Lower lobe of right lung (tissue), 2 donors: Measurements from ENCODE around the gene IPMK. TPM values are rescaled to one million over a fixed set of nuclear protein-coding genes. Genes with fewer than 3 reads are reported as not detected.

Experiments used
- ATAC-seq, 2 donors: fragments of 200-7000 bp; cut with Tn5 transposase; one replicate each; pipeline ENCODE4 v1.9.1; 2020 to 2022; ENCODE audit warnings: mild to moderate bottlenecking in 2 of 2, moderate library complexity in 2 of 2
- DNase-seq: peaks from one replicate; pipeline ENCODE4 v3.0.0-alpha.2; 2020
- H3K27ac ChIP-seq: fragments of 200-600 bp; one replicate; pipeline ENCODE4 v1.8.0; 2022
- H3K27me3 ChIP-seq: fragments of 200-600 bp; one replicate; pipeline ENCODE4 v1.8.0; 2022; ENCODE audit warnings: low read depth
- H3K36me3 ChIP-seq: fragments of 200-600 bp; one replicate; pipeline ENCODE4 v1.8.0; 2022; ENCODE audit warnings: mild to moderate bottlenecking
- H3K4me1 ChIP-seq: fragments of 200-600 bp; one replicate; pipeline ENCODE4 v1.8.0; 2022
- H3K4me3 ChIP-seq: fragments of 200-600 bp; one replicate; pipeline ENCODE4 v1.8.0; 2022; ENCODE audit warnings: mild to moderate bottlenecking
- H3K9me3 ChIP-seq: fragments of 200-600 bp; one replicate; pipeline ENCODE4 v1.8.0; 2022
- intact Hi-C: fragments of 100-400 bp; cut with DNase I; formaldehyde crosslinking; loops from one replicate; pipeline ENCODE4 v1.11.0; 2022
- total RNA-seq: library from RNA; stranded (reverse); fragmentation: NEBNext Ultra II Directional; extraction: Animal tissue kit (Norgen Biotek cat#: 25700); gene quantifications from one replicate; pipeline ENCODE4 v1.2.1, GENCODE V29; 2021
- TF ChIP-seq, protein P1 (sequence below): fragments of 200-600 bp; IDR thresholded peaks from one replicate; pipeline ENCODE4 v1.8.0; 2022; ENCODE audit warnings: antibody characterized with exemption, mild to moderate bottlenecking
- donor health status: DM: no; HTN: yes; CAD: no; lungs with severe emphysema.

IPMK gene
- total RNA-seq, 1 donor from 2014 or later = 7.5 TPM

- no peaks in the 10 kb centered on the region for H3K4me1 ChIP-seq
- TF ChIP-seq, protein P1, sequence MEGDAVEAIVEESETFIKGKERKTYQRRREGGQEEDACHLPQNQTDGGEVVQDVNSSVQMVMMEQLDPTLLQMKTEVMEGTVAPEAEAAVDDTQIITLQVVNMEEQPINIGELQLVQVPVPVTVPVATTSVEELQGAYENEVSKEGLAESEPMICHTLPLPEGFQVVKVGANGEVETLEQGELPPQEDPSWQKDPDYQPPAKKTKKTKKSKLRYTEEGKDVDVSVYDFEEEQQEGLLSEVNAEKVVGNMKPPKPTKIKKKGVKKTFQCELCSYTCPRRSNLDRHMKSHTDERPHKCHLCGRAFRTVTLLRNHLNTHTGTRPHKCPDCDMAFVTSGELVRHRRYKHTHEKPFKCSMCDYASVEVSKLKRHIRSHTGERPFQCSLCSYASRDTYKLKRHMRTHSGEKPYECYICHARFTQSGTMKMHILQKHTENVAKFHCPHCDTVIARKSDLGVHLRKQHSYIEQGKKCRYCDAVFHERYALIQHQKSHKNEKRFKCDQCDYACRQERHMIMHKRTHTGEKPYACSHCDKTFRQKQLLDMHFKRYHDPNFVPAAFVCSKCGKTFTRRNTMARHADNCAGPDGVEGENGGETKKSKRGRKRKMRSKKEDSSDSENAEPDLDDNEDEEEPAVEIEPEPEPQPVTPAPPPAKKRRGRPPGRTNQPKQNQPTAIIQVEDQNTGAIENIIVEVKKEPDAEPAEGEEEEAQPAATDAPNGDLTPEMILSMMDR = peak; percentile 69
- intact Hi-C loops = no loop called here
- no peak for DNase-seq
- H3K9me3 ChIP-seq = no peaks in the 10 kb centered on the region
- ATAC-seq = peak; percentile 73 to 77
- no peaks in the 10 kb centered on the region for H3K27me3 ChIP-seq
- no peak overlapping the region for H3K4me3 ChIP-seq
- no peak overlapping the region for H3K27ac ChIP-seq
- H3K36me3 ChIP-seq = no peaks in the 10 kb centered on the region
These were observed 24.0 kb upstream of the IPMK start for GRCh38 chr10:58291538-58292174.

- Histone ChIP-seq H3K4me3 (no peak overlapping the region), H3K4me1 (peaks cover 14% of the 10 kb centered on the region), H3K27me3 (no peaks in the 10 kb centered on the region), H3K36me3 (peaks cover 3% of the 10 kb centered on the region), H3K27ac (no peak overlapping the region), H3K9me3 (no peaks in the 10 kb centered on the region)
- intact Hi-C loops = no loop called here
- TF ChIP-seq, protein P1 = no peak
- ATAC-seq (peak; percentile 46 to 82), DNase-seq (no peak)
These were observed 14.9 kb upstream of the IPMK start for GRCh38 chr10:58282615-58283014.

- H3K4me3 ChIP-seq = no peak overlapping the region
- H3K4me1 ChIP-seq = peaks cover 14% of the 10 kb centered on the region
- ATAC-seq (peak in 1 of 2 donors; percentile 35), DNase-seq (no peak)
- H3K27me3 ChIP-seq = no peaks in the 10 kb centered on the region
- TF ChIP-seq, protein P1 = no peak
- H3K27ac ChIP-seq = no peak overlapping the region
- no peaks in the 10 kb centered on the region for H3K9me3 ChIP-seq
- H3K36me3 ChIP-seq = peaks cover 7% of the 10 kb centered on the region
- intact Hi-C loops = no loop called here
These were observed 13.5 kb upstream of the IPMK start for GRCh38 chr10:58281092-58281752.

DNA sequence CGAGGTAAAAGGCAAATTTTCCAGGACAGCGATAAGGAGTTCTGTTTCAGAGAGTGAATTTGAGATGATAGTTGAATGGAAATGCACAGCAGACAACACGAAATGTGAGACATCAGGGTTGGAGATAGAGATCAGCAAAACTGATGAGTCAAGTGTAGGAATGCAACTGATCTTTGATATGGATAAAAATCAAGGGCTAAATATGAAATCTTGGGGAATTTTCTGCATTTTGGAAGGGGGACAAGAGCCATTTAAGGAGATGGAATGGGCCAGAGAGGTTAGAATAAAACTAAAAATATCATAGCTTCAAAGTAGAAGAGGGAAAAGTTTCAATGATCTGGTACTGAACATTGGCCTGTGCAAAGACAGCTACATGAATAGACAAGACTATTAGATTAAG, 12.8 kb upstream of the IPMK start:
- Histone ChIP-seq H3K36me3 (peaks cover 7% of the 10 kb centered on the region), H3K4me1 (peaks cover 14% of the 10 kb centered on the region), H3K27ac (no peak overlapping the region), H3K4me3 (no peak overlapping the region), H3K9me3 (no peaks in the 10 kb centered on the region), H3K27me3 (no peaks in the 10 kb centered on the region)
- intact Hi-C loops = no loop called here
- no peak for DNase-seq
- TF ChIP-seq, protein P1 = no peak
- ATAC-seq = no peak

DNA sequence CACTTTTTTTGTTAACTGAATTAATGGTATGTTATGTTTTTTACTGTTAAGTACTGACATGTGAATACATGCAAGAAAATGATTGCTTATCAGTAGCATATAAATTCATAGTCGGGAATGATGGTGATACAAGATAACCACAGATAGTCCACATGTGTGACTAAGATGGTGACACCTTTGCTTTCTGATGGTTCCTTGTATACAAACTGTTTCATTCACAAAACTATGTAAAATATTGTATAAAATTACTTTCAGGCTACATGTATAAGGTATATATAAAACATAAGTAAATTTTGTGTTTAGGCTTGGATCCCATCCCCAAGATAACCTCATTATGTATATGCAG, 11.2 kb upstream of the IPMK start:
- TF ChIP-seq, protein P1 = no peak
- DNase-seq (no peak), ATAC-seq (no peak)
- intact Hi-C loops = no loop called here
- no peaks in the 10 kb centered on the region for H3K9me3 ChIP-seq
- peaks cover 14% of the 10 kb centered on the region for H3K4me1 ChIP-seq
- no peaks in the 10 kb centered on the region for H3K27me3 ChIP-seq
- no peak overlapping the region for H3K4me3 ChIP-seq
- no peak overlapping the region for H3K27ac ChIP-seq
- H3K36me3 ChIP-seq = peaks cover 7% of the 10 kb centered on the region
